ENCODE measurements around the gene DYRK2. TPM values are rescaled to one million over a fixed set of nuclear protein-coding genes. Genes with fewer than 3 reads are reported as not detected.

Gene DYRK2
- total and polyA plus RNA-seq, 5 experiments from 2014 or later, result 47.7 to 206 (median 94.7) TPM

DNA sequence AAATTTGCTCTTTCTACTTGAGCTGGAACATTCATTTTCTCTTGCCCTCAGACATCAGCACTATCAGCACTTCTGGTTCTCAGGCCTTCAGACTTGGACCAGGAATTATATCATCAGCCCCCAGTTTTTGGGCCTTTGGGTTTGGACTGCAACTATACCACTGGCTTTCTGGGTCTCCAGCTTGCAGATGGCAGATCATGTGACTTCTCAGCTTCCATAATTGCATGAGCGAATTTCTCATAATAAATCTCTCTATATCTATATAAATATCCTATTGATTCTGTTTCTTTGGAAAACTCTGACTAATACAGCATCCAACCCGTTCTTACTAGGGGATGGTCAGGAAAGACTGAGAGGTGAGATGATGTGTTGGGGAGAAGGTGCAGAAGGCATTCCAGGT lies 22.4 kb upstream of the DYRK2 start:
- H3K27ac Mint-ChIP-seq, result peak overlapping the region in 8 of 10 donors; percentile 40 to 76 (median 55)
- peaks cover 0 to 2% (median 0%) of the 10 kb centered on the region in 5 donors for H3K27me3 Mint-ChIP-seq
- H3K4me1 Mint-ChIP-seq, result peaks cover 38 to 69% (median 67%) of the 10 kb centered on the region in 4 donors
- H3K36me3 Mint-ChIP-seq, result no peaks in the 10 kb centered on the region
- H3K9me3 Mint-ChIP-seq, result peaks cover 0 to 14% (median 0%) of the 10 kb centered on the region in 9 donors
- DNase-seq (no peak), ATAC-seq (no peak)
- POLR2A ChIA-PET, result interaction anchor here (1.4 to 14.8 kb wide), 2 partner anchors 25 to 36 kb away, joined by 4 to 352 read pairs; partner anchors contain the start of gene DYRK2
- H3K4me3 Mint-ChIP-seq, result no peak overlapping the region

DNA sequence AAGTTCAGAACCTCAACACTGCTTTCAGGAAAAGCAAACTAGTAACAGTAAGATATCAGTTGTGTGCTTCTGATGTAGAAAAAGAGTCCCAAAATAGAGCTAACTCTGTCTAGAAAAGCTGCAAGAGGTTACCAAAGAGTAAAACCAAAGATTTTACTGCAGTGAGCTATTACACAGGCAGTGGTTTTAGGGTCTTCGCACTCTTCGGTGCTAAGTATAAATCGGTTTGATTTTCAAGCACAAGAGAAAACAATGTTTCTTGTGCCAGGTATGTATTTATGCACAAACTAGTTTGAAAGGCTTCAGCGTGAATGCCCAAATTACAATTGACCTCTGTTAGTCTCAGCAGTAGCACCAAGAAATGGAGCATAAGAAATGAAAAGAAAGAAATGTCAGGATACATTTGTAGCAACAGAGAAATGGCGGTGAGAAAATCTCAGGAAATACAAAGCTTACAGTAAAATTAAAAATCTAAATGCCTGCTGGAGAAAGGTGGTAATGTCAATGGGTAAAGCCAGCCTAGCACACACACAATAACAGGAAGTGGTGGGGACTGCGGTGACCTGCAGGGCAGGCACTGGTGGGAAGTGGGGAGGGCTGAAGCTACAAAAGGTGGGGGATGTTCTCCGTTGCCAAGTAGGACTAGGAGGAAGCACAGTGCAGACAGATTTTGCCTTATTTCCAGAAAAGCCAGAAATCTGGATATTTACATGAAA lies 18.0 kb upstream of the DYRK2 start:
- POLR2A ChIA-PET, result interaction anchor here (0.6 to 14.8 kb wide), 33 partner anchors 9 to 639 kb away, joined by 3 to 352 read pairs (median 4); partner anchors contain the start of genes CAND1 and DYRK2
- H3K4me1 Mint-ChIP-seq, result peaks cover 53 to 95% (median 89%) of the 10 kb centered on the region in 4 donors
- H3K9me3 Mint-ChIP-seq, result peaks cover 0 to 20% (median 0%) of the 10 kb centered on the region in 9 donors
- H3K4me3 Mint-ChIP-seq, result peak overlapping the region; percentile 55 to 91 (median 76)
- H3K36me3 Mint-ChIP-seq, result no peaks in the 10 kb centered on the region
- H3K27me3 Mint-ChIP-seq, result peaks cover 0 to 2% (median 0%) of the 10 kb centered on the region in 5 donors
- peak overlapping the region; percentile 84 to 98 (median 96) for H3K27ac Mint-ChIP-seq
- ATAC-seq, result peak; percentile 95 to 99
- peak; percentile 78 to 97 (median 91) for DNase-seq

DNA sequence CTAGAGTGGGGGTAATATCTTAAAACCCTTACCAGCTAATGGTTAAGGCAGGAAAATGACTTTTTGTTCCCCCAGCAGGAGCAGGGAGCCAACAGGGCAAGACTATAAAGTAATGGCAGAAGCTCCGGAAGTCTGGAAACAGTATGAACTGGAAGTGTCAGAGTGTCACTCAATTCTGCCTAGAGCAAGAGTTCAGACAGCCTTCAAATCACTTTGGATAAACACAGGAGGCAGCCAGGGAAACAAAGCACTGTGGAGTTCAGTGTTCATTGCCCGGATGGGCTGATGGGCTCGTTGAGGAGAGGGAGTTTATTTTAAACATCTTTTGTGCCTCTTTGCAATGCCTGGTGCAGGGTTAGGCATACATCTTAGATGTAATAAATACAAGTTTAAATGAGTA lies 16.5 kb upstream of the DYRK2 start:
- peak overlapping the region in 8 of 10 donors; percentile 35 to 74 (median 65) for H3K4me3 Mint-ChIP-seq
- POLR2A ChIA-PET, result interaction anchor here (1.0 to 14.8 kb wide), 8 partner anchors 9 to 149 kb away, joined by 3 to 352 read pairs (median 7); partner anchors contain the start of gene DYRK2
- DNase-seq (peak in 1 of 10 donors; percentile 16), ATAC-seq (no peak)
- peak overlapping the region; percentile 84 to 98 (median 94) for H3K27ac Mint-ChIP-seq
- H3K9me3 Mint-ChIP-seq, result peaks cover 0 to 20% (median 0%) of the 10 kb centered on the region in 9 donors
- peaks cover 0 to 2% (median 0%) of the 10 kb centered on the region in 5 donors for H3K27me3 Mint-ChIP-seq
- peaks cover 51 to 83% (median 80%) of the 10 kb centered on the region in 4 donors for H3K4me1 Mint-ChIP-seq
- no peaks in the 10 kb centered on the region for H3K36me3 Mint-ChIP-seq

DNA sequence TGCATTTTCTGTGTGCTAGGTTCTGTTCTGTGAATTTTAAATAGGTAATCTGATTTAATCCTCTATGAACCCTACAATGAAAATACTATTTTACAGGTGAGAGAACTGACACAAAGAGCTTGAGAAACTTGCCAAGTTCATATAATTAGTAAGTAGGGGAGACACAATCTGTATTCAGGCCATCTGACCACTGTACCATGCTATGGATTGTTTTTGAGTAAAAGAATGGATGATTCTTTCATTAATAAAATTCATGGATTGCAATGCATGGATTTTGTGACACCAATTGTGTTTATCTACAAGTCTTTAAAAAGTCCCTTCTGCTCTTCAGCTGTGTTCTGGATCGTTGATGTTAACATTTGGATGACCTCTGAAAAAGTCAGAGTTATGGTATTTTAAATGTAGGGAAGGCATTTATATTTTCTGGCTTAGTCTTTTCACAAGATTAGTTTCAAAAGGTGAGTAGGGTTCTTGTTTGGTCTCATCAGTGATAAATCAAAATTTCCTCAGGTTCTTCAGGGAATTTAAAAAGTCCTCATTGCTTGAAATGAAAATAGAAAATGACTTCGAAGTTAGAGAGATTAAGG lies 15.4 kb upstream of the DYRK2 start:
- Mint-ChIP-seq H3K4me1 (peaks cover 52 to 83% (median 73%) of the 10 kb centered on the region in 4 donors), H3K4me3 (peak overlapping the region in 8 of 10 donors; percentile 21 to 62 (median 51)), H3K27me3 (peaks cover 0 to 2% (median 0%) of the 10 kb centered on the region in 5 donors), H3K36me3 (no peaks in the 10 kb centered on the region), H3K9me3 (peaks cover 0 to 20% (median 0%) of the 10 kb centered on the region in 9 donors), H3K27ac (peak overlapping the region; percentile 75 to 98 (median 90))
- POLR2A ChIA-PET, result interaction anchor here (0.6 to 14.8 kb wide), 12 partner anchors 8 to 543 kb away, joined by 3 to 352 read pairs (median 4); partner anchors contain the start of gene DYRK2
- no peak for ATAC-seq
- DNase-seq, result no peak

DNA sequence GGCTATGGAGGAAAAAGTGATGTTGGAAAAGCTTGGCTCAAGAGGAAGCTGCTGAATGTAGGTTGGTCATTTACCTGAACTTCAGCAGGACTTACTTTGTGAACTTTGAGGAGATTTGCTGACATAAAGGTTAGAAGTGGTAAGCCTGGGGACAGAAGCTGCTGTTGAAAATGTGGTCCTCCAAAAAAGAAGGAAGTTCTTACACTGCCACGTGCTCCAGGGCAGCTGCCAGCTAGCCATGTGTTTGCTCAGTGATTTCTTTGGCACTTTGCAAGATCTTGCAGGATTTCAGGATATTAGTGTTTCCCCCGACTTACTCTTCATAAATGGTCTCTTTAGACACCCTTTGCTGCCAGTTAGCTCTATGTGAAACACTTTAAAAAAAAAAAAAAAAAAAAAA lies 14.8 kb upstream of the DYRK2 start:
- DNase-seq, result peak in 1 of 10 donors; percentile 7
- no peaks in the 10 kb centered on the region for H3K36me3 Mint-ChIP-seq
- POLR2A ChIA-PET, result interaction anchor here (0.9 to 14.8 kb wide), 7 partner anchors 9 to 542 kb away, joined by 3 to 352 read pairs (median 9); partner anchors contain the start of gene DYRK2
- peaks cover 0 to 18% (median 0%) of the 10 kb centered on the region in 9 donors for H3K9me3 Mint-ChIP-seq
- ATAC-seq, result no peak
- peaks cover 0 to 2% (median 0%) of the 10 kb centered on the region in 5 donors for H3K27me3 Mint-ChIP-seq
- H3K4me1 Mint-ChIP-seq, result peaks cover 46 to 77% (median 68%) of the 10 kb centered on the region in 4 donors
- H3K27ac Mint-ChIP-seq, result peak overlapping the region; percentile 75 to 98 (median 90)
- peak overlapping the region in 8 of 10 donors; percentile 5 to 60 (median 40) for H3K4me3 Mint-ChIP-seq

DNA sequence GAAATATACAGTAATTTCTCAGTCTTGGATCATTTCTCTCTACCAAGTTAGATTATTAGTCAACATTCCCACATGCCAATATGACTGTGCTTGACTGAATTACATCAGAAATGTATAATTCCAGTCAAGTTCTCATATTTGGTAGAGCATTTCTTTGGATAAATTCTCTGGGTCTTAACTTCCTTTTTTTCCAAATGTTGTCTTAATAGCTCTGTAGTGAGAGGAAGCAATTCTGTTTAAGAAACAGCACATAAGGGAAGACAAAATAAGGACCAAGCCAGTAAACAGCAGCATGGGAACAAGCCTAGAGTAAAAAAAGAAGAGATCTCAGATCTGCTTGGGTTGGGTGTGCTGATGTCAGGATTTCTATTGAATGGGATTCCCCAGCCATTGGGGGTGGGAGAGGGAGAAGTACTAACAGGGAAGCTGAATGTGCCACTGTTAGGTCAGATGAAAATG lies 14.2 kb upstream of the DYRK2 start:
- H3K4me3 Mint-ChIP-seq, result peak overlapping the region in 6 of 10 donors; percentile 13 to 53 (median 36)

DNA sequence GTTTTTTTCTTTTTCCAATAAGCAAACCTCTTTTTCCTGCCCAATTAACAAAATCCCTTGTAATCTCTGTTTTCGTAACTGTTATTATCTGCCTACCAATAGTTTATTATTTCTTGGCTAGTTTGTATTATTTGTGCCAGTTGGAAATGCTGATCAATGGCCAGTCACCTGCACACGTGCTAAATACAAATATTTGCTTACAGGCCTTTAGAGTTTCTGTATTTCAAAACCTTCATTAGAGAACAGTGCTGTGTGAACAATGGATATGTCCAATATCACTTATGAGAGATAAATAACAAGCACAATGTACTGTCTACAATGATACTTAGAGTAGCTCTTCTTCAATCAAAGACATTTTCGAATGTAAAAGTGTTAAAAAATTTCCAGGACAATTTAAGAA lies 10.8 kb upstream of the DYRK2 start:
- DNase-seq (no peak), ATAC-seq (no peak)
- no peak overlapping the region for H3K4me3 Mint-ChIP-seq
- peaks cover 28 to 63% (median 47%) of the 10 kb centered on the region in 4 donors for H3K4me1 Mint-ChIP-seq
- peaks cover 0 to 10% (median 0%) of the 10 kb centered on the region in 9 donors for H3K9me3 Mint-ChIP-seq
- H3K27me3 Mint-ChIP-seq, result no peaks in the 10 kb centered on the region
- POLR2A ChIA-PET, result interaction anchor here (1.3 to 14.8 kb wide), 2 partner anchors 14 to 154 kb away, joined by 3 to 352 read pairs; partner anchors contain the start of gene DYRK2
- H3K27ac Mint-ChIP-seq, result no peak overlapping the region
- H3K36me3 Mint-ChIP-seq, result no peaks in the 10 kb centered on the region

More for the DNA sequence above, 14.2 kb upstream of the DYRK2 start:
- peaks cover 41 to 71% (median 64%) of the 10 kb centered on the region in 4 donors for H3K4me1 Mint-ChIP-seq
- POLR2A ChIA-PET, result interaction anchor here (0.9 to 14.8 kb wide), 7 partner anchors 9 to 542 kb away, joined by 3 to 352 read pairs (median 4); partner anchors contain the start of gene DYRK2
- H3K36me3 Mint-ChIP-seq, result no peaks in the 10 kb centered on the region
- ATAC-seq, result no peak
- no peak for DNase-seq
- H3K9me3 Mint-ChIP-seq, result peaks cover 0 to 11% (median 0%) of the 10 kb centered on the region in 9 donors
- peak overlapping the region; percentile 23 to 97 (median 72) for H3K27ac Mint-ChIP-seq
- peaks cover 0 to 2% (median 0%) of the 10 kb centered on the region in 5 donors for H3K27me3 Mint-ChIP-seq

DNA sequence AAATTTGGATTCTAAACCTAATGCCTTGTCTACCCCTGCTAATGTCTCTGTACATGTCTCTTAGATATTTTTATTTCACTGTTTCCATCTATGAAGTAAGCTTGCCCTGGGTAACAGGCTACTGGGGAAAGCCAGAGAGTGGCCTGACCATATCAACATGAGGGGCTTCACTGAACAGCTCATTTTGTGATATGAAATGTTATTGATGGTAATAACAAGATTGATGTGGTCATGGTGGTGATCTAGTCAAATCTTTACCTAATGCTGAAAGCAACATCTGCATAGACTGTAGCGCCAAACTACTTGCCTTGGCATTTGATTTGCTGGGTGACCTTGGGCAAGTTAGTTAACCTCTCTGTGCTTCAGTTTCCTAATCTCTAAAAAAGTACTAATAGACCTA lies 9.9 kb upstream of the DYRK2 start:
- no peak overlapping the region for H3K27ac Mint-ChIP-seq
- POLR2A ChIA-PET, result interaction anchor here (1.8 to 14.8 kb wide), 2 partner anchors 8 to 13 kb away, joined by 8 to 352 read pairs; partner anchors contain the start of gene DYRK2

DNA sequence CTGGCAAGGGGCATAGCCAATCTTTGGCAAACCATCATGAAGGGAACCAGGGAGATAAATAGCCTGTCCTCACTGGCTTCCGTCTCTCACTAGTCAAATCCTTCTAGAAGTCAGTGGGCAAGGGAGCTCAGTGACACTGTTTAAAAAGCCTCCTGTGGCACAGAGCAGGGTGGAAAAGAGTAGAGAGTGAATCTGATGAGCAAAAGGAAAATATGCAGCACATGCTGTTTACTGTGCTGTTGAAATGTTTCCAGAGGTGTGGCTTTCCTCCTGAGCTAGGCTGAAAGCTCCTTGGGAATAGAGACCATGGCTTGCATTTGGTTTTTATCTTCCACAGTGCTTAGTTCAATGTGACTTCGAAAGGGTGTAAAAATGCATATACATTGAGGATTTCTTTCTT lies 7.7 kb upstream of the DYRK2 start:
- Mint-ChIP-seq H3K4me1 (peaks cover 4 to 44% (median 30%) of the 10 kb centered on the region in 4 donors), H3K4me3 (no peak overlapping the region), H3K27ac (peak overlapping the region in 1 of 10 donors; percentile 30), H3K9me3 (peaks cover 0 to 10% (median 0%) of the 10 kb centered on the region in 9 donors), H3K27me3 (no peaks in the 10 kb centered on the region), H3K36me3 (no peaks in the 10 kb centered on the region)
- POLR2A ChIA-PET, result interaction anchor here (0.7 to 1.3 kb wide), 5 partner anchors 8 to 277 kb away, joined by 3 to 8 read pairs (median 4); no protein-coding TSS in a partner anchor
- no peak for DNase-seq
- ATAC-seq, result no peak

More for the DNA sequence above, 9.9 kb upstream of the DYRK2 start:
- Mint-ChIP-seq H3K9me3 (peaks cover 0 to 10% (median 0%) of the 10 kb centered on the region in 9 donors), H3K4me1 (peaks cover 18 to 59% (median 42%) of the 10 kb centered on the region in 4 donors), H3K4me3 (no peak overlapping the region), H3K27me3 (no peaks in the 10 kb centered on the region), H3K36me3 (no peaks in the 10 kb centered on the region)
- no peak for DNase-seq
- no peak for ATAC-seq

DNA sequence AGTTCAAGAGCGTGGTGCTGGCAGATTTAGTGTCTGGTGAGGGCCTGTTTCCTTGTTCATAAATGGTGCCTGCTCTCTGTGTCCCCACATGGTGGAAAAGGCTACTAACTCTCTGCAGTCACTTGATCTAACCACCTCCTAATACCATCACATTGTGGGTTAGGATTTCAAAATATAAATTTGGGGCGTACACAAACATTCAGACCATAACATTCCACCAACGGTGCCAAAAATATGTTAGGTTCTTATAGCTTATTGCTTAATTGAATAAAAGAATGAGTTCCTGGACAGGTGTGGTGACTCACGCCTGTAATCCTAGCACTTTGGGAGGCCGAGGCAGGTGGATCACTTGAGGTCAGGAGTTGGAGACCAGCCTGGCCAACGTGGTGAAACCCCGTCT lies 3.4 kb upstream of the DYRK2 start:
- H3K4me3 Mint-ChIP-seq, result no peak overlapping the region
- peak overlapping the region in 3 of 10 donors; percentile 20 to 32 (median 20) for H3K27ac Mint-ChIP-seq
- no peak for ATAC-seq
- H3K4me1 Mint-ChIP-seq, result peaks cover 17 to 41% (median 28%) of the 10 kb centered on the region in 4 donors
- DNase-seq, result no peak
- peaks cover 1 to 5% (median 3%) of the 10 kb centered on the region in 3 donors for H3K36me3 Mint-ChIP-seq
- H3K27me3 Mint-ChIP-seq, result no peaks in the 10 kb centered on the region
- POLR2A ChIA-PET, result interaction anchor here (0.7 to 15.2 kb wide), 2 partner anchors 12 to 102 kb away, joined by 3 to 352 read pairs; no protein-coding TSS in a partner anchor
- H3K9me3 Mint-ChIP-seq, result peaks cover 0 to 1% (median 0%) of the 10 kb centered on the region in 9 donors

DNA sequence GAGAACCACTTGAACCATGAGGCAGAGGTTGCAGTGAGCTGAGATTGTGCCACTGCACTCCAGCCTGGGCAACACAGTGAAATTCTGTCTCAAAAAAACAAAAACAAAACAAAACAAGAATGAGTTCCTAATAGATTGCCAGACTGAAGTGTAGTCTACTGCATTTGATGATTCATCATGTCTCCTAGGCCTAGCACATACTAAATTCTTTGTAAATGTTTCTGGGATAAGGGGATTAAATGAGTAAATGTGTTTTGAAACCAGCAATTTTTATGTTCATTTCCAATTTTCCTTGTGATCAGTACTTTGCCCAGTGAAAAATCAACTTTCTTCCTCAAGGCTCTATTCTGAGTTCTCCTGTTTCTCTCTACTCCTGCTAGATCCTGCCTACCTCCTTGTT lies 2.9 kb upstream of the DYRK2 start:
- Mint-ChIP-seq H3K27me3 (no peaks in the 10 kb centered on the region), H3K9me3 (peaks cover 0 to 1% (median 0%) of the 10 kb centered on the region in 9 donors), H3K27ac (peak overlapping the region in 4 of 10 donors; percentile 2 to 26 (median 12)), H3K4me1 (peaks cover 21 to 41% (median 25%) of the 10 kb centered on the region in 4 donors), H3K36me3 (peaks cover 6 to 10% (median 7%) of the 10 kb centered on the region in 3 donors), H3K4me3 (no peak overlapping the region)
- ATAC-seq (no peak), DNase-seq (no peak)
- POLR2A ChIA-PET, result interaction anchor here (15.2 kb wide), 1 partner anchor 13 kb away, joined by 352 read pairs; no protein-coding TSS in a partner anchor

Measured in naive thymus-derived CD8-positive, alpha-beta T cell (primary cell).